GM18951 (cell line): Measurements from ENCODE around the gene MYBPC1.
"Not testable (repeated sequence)": the region's sequence is repeated elsewhere in the genome, so short reads cannot be mapped to it uniquely, and the experiment has no call there.

Experiments used
- POLR2A ChIP-seq: IDR thresholded peaks from 4 replicates; pipeline ENCODE4 v1.6.1; 2011; ENCODE audit warnings: mild to moderate bottlenecking; ENCODE audit not compliant: insufficient read length, insufficient read depth; ENCODE audit errors: extremely low read depth
- in situ Hi-C: fragments of 300-500 bp; cut with MboI; formaldehyde crosslinking; loops from one replicate; pipeline ENCODE4 v1.12.0; 2022; ENCODE audit warnings: low sequenced_read_pairs, mixed read lengths, inconsistent platforms; ENCODE audit not compliant: unreplicated experiment

Gene MYBPC1

DNA sequence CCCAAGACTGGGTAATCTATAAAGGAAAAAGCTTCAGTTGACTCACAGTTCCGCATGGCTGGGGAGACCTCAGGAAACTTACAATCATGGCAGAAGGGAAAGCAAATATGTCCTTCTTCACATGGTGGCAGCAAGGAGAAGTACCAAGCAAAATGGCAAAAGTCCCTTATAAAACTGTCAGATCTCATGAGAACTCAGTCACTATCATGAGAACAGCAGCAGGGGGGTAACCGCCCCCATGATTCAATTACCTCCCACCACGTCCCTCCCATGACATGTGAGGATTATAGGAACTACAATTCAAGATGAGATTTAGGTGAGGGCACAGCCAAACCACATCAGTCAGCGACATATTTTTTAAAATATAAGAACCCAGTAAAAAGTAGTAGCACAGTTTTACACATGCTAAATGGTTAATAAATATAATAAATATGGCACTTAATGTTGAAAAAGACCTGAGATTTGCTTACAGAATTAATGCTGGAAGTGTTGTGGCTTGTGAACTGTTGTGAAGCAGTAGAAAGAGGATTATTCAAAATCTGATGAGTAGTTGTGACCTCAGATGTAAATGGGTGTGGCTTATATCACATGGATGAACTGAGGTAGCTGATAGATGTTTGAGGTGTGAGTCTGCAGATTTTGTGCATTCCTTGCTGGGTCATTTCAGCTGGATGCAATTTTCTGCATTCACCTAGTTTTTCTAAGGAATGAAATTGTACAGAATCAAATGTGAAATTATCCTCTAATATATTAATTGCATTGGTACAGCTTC is 55.8 kb downstream of the MYBPC1 start:
- no peak for TF ChIP-seq POLR2A
- in situ Hi-C loops, result no loop called here

DNA sequence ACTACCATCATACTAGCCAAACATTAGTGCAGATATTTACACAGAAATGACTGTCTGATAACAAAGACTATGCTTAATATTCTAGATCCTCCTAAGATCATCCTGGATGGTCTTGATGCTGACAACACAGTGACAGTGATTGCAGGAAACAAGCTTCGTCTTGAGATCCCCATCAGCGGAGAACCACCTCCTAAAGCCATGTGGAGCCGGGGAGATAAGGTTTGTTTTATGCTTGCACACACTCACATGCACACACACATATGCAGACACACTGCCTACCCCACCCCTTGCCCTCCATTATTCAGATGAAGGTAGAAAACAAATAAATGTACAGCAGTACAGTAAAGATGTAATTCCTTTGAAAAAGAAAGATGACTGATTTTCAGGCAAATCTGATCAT is 58.3 kb downstream of the MYBPC1 start:
- in situ Hi-C loops, result no loop called here
- TF ChIP-seq POLR2A, result no peak

DNA sequence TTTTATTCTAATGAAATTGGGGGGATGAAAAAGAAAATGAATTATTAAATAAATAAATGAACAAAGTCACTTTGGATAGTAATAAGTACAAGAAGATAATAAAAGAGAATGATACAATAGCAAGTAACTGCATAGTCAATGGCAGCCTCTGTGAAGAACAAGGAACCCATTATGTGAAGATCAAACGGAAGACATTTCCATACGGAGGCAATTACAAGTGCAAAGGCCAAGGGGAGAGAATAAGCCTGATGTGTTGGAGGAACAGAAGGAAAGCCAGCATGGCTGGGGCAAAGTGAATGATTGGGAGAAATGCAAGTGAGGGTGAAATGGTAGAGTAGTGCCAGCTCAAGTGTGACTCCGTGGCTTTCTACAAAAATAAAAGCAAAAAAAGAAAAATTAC is 58.7 kb downstream of the MYBPC1 start:
- in situ Hi-C loops, result no loop called here
- no peak for TF ChIP-seq POLR2A

DNA sequence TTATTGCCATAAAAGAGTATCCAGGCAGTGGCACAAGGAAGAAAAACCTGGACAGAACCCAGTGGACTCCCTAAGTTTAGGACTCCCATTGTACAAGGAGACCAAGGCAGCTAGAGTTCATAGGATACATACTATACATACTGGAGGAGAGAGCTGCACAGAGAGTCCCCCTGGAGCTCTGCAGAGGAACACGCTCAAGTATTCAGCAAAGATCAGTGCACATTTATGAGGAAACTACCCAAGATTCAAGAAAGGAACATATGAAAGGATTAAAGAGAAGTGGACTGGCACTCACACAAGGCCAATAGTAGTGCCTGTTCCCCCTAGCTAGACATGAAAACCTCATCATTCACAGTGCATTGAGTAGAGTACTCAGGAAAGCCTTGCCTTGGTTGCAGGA is 59.7 kb downstream of the MYBPC1 start:
- in situ Hi-C loops, result no loop called here
- no peak for TF ChIP-seq POLR2A

DNA sequence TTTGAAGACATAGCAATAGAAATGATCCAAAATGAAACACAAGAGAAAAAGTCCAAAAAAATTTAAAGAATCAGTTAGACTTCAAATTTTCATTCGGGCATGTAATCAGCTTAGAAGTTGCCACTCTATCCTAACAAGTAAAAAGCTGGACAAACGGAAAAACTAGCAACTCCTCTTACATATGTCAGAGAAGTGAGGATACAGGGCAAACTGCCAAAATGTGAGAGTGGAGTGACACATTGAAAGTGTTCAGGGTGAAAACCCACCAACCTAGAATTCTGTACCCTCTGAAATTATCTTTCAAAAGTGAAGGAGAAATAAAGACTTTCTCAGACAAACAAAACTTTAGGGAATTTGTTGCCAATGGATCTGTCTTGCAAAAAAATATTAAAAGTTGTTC is 60.6 kb downstream of the MYBPC1 start:
- no peak for TF ChIP-seq POLR2A
- in situ Hi-C loops, result no loop called here

DNA sequence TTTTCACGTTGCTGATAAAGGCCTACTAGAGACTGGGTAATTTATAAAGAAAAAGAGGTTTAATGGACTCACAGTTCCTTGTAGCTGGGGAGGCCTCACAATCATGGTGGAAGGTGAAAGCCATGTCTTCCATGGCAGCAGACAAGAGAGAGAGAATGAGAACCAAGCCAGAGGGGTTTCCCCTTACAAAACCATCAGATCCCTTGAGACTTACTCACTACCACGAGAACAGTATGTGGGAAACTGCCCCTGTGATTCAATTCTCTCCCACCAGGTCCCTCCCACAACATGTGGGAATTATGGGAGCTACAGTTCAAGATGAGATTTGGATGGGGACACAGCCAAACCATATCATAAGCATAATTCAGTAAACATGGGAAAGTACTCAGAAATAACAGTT is 65.9 kb downstream of the MYBPC1 start:
- in situ Hi-C loops, result not testable (repeated sequence)

DNA sequence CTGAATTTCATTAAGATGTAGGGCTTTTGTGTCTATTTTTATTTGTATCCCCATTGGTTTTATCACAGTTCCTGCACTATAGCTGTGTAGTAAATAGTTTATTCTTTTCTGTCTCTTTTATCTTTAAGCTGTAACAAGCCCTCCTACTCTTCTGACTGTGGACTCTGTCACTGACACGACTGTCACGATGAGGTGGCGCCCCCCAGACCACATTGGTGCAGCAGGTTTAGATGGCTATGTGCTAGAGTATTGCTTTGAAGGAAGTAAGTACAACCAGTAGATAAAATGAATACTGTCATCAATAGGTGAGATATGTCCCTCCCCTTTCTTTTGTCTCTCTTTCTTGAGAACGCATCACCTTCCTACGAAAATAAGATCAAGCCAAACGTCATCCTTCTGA is 68.5 kb downstream of the MYBPC1 start:
- in situ Hi-C loops, result no loop called here
- TF ChIP-seq POLR2A, result no peak

DNA sequence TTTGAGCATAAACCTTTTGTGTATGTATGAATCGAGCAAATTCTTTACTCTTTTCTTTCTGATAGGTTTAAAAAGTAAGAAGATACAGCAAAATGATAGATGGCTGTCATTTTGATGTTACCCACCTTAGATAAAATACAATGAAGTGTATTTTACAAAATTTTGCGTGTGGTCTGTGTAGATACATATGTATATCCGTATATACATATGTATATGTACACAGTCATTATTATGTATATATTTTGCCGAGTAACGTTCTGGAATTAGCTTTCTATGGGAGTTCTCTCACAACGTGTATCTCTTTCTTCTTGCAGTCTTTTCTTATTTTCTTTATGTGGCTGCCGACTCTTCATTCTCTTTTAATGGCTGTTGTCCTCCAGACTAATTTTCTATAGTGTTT is 70.2 kb downstream of the MYBPC1 start:
- TF ChIP-seq POLR2A, result no peak
- in situ Hi-C loops, result no loop called here

DNA sequence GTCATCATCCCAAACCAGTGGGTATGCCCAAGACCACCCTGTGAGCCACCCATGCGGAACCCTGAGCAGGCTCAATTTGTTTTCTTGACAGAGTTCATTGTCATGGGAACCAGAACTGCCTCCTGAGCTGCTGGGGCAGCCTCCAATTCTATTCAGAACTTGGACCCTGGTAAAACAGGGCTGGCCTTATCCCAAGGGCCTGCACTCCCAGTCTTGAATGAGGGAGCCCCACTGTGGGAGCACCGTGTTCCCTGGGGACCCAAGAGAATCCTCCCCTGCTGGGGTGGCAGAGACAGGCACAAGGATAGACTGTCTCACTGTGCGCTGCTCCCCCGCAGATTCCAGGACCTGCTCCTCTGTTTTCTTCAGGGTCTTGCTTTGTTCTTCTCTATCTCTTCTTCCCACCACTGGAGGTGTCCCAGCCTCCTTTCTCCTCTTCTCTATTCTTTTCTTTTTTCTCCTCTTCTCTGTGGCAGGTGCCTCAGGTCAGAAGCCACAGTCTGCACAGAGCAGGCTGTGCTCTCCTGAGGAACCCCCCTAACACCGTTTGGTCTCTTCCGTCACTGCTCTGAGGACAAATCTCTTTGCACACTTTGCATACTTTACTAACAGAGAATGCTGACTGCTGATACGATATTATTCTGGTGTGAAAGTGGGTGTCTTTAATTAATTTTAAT is 71.4 kb downstream of the MYBPC1 start:
- in situ Hi-C loops, result no loop called here
- no peak for TF ChIP-seq POLR2A

DNA sequence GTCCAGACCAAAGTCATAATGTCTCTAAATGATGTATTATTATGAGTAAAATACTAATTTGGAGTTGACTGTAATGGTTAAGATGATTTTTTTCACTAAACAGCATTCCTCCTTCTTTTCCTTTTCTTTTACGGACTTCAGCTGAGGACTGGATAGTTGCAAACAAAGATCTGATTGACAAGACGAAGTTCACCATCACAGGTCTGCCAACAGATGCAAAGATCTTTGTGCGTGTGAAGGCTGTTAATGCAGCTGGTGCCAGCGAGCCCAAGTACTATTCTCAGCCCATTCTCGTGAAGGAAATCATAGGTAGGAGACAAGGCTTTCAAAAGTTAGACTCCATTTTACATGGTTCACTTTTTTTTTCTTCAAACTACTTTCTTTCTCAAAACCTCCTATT is 72.8 kb downstream of the MYBPC1 start:
- in situ Hi-C loops, result no loop called here
- TF ChIP-seq POLR2A, result no peak

DNA sequence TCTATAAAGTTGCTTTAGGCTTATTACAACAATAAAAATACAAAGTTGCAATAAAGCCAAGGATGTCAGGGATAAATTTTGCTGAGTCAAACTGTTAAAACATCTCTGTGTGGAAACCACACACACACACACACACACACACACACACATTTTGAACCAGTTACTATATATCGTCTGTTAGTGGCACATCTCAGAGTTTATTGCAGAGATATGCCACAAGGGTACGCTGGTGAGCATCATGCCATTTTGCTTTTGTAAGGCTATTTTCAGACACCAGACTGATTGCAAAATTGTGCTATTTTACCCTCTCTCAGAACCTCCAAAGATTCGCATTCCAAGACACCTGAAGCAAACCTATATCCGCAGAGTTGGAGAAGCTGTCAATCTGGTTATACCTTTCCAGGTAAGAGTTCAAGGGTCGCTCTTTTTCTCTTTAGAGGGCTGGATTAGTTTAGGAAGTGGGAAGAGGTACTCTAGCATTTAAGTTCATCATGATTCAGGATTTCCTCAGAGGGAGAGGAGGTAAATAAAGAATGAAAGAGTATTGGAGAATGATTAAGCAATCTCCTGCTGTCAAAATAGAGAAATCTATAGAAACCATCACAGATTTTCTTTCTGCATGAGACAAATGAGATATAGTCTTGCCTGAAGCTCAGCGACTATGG is 75.4 kb downstream of the MYBPC1 start:
- in situ Hi-C loops, result no loop called here
- TF ChIP-seq POLR2A, result no peak

DNA sequence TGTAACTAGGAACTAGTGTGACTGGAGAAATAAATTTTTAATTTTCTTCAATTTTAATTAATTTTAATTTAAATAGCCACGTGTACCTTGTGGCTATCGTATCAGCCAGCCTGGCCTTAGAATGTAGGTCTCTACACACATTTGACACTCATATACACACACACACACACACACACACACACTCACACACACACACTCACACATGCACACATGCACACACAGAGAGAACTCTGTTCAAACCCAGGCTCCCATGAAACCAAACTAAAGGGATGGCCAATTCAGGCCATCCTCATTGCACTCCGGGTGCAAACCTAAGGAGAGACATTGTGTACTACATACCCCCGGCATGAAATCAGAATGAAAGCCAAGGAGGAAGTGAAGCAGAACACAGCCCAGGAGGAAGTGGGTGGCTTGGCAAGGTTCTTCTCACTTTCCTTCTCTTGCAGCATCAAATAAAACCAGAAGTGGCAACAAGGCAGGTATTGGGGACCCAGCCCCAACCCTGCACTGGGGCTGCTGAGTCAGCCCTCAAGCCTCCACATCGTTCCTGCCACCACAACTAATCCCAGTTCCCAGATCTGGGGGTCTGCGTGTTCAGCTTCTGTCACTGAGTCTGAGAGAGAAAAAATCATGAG is 76.5 kb downstream of the MYBPC1 start:
- in situ Hi-C loops, result no loop called here
- no peak for TF ChIP-seq POLR2A

DNA sequence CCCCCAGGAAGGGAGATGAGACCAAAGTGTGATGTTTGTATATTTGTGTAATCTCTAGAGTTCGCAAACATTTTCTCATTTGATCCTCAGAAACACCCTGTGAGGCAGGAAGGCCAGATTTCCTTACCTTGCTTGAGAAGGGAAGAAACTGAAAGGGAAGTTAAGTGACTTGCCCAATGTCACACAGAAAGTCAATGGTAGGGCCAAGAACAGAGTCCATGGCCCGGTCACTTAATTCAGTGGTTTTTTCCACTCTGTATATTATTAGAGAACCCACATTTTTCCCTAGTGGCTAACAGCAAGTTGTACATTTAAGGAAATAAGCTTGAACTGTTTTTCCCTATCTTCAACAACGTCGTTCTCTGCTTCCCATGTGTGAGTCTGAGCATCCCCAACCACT is 77.1 kb downstream of the MYBPC1 start:
- no peak for TF ChIP-seq POLR2A
- in situ Hi-C loops, result no loop called here
